Measurements from ENCODE around the gene PEX26.

The PEX26 gene

DNA sequence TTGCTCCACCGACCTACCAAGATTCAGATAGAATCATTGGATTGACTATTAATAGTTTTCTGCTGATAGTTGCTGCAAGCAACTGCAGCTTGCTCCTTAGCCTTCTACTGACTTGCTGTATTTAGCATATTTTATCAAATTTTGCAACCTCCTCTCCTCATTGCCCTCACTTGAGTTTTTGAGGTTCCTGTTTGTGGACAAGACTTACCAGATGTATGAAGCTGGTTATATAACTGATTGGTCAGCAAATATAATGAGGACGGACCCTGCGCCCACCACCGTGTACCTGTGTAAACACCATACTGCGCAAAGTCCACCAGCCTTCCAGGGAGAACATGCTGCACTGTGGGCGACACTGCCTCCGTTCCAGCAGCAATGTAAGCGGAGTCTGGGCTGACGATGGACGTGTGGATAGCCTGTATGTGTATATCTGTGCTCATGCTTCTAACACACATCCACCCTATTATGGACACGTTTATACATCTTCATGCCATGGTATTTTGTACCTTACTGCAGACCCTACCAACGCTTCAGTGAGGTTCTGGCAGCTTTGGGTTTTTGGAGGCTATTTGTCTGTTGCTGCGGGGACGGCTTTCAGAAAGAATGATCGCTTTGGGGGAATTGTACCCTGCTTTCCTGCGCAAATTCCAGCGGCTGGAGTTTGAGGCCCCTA is 70.6 kb downstream of the PEX26 start:
- TF ChIP-seq, protein P1, sequence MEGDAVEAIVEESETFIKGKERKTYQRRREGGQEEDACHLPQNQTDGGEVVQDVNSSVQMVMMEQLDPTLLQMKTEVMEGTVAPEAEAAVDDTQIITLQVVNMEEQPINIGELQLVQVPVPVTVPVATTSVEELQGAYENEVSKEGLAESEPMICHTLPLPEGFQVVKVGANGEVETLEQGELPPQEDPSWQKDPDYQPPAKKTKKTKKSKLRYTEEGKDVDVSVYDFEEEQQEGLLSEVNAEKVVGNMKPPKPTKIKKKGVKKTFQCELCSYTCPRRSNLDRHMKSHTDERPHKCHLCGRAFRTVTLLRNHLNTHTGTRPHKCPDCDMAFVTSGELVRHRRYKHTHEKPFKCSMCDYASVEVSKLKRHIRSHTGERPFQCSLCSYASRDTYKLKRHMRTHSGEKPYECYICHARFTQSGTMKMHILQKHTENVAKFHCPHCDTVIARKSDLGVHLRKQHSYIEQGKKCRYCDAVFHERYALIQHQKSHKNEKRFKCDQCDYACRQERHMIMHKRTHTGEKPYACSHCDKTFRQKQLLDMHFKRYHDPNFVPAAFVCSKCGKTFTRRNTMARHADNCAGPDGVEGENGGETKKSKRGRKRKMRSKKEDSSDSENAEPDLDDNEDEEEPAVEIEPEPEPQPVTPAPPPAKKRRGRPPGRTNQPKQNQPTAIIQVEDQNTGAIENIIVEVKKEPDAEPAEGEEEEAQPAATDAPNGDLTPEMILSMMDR (IDR thresholded peaks at IDR 0.05): no peak
- intact Hi-C loops (cut with DNase I; ENCODE audit: low total_unique reads): no loop called here
- H3K36me3 ChIP-seq: no peaks in the 10 kb centered on the region
- no peak overlapping the region for H3K27ac ChIP-seq
- H3K4me3 ChIP-seq: peak overlapping the region in 1 of 2 donors; percentile 62
- DNase-seq: no peak
- H3K9me3 ChIP-seq: no peaks in the 10 kb centered on the region
- peaks cover 0 to 12% (median 2%) of the 10 kb centered on the region in 4 donors for H3K4me1 ChIP-seq
- no peaks in the 10 kb centered on the region for H3K27me3 ChIP-seq

DNA sequence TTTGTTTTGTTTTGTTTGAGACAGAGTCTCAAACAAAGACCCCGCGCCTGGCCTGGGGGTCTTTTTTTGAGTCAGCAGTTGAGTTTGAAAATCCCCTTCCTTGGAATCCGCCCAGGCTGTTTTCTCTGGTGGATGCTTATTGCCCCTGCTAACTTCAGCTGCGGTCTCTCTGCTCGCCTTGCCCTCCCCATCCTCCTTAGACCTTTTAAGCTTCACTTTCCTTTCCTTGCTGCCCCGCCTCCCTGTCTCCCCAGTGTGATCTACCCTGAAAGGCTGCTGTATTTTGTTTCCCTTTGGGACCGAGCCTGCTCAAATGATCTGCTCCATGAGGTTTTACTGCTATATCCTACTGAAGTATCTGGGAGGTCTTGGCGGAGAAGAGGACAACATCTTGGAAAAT is 74.7 kb downstream of the PEX26 start:
- no peaks in the 10 kb centered on the region for H3K9me3 ChIP-seq
- H3K4me3 ChIP-seq: no peak overlapping the region
- intact Hi-C loops (cut with DNase I; ENCODE audit: low total_unique reads): no loop called here
- no peaks in the 10 kb centered on the region for H3K36me3 ChIP-seq
- H3K4me1 ChIP-seq: peaks cover 0 to 19% (median 13%) of the 10 kb centered on the region in 4 donors
- TF ChIP-seq, protein P1 (IDR thresholded peaks at IDR 0.05): no peak
- no peak overlapping the region for H3K27ac ChIP-seq
- DNase-seq: no peak
- H3K27me3 ChIP-seq: no peaks in the 10 kb centered on the region

DNA sequence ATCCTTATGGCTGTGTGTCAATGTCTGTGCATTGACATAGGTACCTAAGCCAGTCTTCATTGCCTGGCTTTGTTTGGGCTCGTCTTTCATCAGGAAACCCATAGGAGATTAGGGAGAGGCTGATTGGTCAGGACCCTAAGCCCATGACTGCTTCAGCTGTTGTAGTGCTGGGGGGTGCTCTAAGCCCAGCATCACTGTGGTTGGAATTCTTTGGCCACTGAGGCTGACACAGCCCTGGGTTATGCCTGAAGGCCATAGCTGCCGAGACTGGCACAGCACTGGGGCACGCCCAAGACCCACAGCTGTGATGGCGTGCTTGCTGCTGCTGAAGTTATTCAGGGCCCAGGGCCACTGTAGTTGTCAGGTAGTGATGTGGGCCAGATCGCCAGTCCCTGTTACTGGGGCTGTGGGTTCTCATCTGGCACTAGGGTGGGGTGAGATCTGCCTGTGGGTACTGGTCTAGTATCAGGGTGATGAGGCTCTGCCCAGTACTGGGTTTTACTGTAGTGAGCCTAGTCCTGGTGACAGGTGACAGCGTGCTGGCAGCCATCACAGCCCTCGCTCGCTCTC is 77.1 kb downstream of the PEX26 start:
- peaks cover 0 to 17% (median 10%) of the 10 kb centered on the region in 4 donors for H3K4me1 ChIP-seq
- DNase-seq: no peak
- TF ChIP-seq, protein P1 (IDR thresholded peaks at IDR 0.05): no peak
- intact Hi-C loops (cut with DNase I; ENCODE audit: low total_unique reads): no loop called here
- H3K9me3 ChIP-seq: no peaks in the 10 kb centered on the region
- H3K27ac ChIP-seq: no peak overlapping the region
- no peaks in the 10 kb centered on the region for H3K36me3 ChIP-seq
- no peak overlapping the region for H3K4me3 ChIP-seq
- H3K27me3 ChIP-seq: no peaks in the 10 kb centered on the region

All from tibial artery (tissue), 4 donors.